ENCODE data around the gene TENT4A.

Gene TENT4A

DNA sequence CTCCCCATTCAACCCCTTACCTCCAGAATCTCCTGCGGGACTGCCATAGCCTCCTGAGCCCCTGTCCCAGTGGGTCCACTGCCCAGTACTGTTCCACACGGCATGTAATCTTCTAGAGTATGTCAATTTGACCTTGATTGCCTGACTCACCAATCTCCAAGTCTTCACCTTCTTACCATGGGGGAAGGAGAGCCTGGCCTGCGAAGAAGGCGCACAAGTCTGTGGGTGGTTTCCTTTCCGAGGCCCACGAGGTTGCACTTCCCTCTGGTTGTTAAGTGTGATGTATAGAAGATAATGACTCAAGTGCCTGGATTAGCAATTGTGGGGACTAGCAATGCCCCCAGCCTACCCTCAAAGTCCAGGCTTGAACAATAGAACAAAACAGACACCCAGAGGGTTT lies 8.1 kb upstream of the TENT4A start:
- no peak for DNase-seq (ENCODE audit: low read depth)
- TF ChIP-seq, protein P1, sequence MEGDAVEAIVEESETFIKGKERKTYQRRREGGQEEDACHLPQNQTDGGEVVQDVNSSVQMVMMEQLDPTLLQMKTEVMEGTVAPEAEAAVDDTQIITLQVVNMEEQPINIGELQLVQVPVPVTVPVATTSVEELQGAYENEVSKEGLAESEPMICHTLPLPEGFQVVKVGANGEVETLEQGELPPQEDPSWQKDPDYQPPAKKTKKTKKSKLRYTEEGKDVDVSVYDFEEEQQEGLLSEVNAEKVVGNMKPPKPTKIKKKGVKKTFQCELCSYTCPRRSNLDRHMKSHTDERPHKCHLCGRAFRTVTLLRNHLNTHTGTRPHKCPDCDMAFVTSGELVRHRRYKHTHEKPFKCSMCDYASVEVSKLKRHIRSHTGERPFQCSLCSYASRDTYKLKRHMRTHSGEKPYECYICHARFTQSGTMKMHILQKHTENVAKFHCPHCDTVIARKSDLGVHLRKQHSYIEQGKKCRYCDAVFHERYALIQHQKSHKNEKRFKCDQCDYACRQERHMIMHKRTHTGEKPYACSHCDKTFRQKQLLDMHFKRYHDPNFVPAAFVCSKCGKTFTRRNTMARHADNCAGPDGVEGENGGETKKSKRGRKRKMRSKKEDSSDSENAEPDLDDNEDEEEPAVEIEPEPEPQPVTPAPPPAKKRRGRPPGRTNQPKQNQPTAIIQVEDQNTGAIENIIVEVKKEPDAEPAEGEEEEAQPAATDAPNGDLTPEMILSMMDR (conservative IDR thresholded peaks at IDR 0.05; ENCODE audit: low read depth, low read length): no peak
- no peak overlapping the region for H3K4me3 ChIP-seq (ENCODE audit: low read length)

DNA sequence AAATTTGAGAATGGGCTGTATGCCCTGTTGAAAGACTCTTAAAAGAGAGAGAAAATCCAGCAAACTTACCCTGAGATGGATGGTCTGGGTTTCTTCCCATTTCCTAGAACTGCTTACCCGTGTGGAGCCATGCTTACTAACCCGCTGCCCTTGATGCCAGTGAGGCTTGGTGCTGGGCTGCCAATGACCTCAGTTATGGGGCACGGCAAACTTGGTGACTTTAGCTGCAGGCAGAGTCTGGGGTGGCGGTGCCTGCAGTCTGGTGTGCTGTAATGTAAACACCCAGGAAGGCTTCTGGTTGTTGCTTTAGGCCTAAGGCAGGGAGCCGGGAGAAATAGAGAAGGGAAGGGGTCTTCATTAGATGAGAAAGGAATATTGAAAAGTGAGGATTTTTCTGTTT lies 7.3 kb upstream of the TENT4A start:
- no peak overlapping the region for H3K4me3 ChIP-seq (ENCODE audit: low read length)
- TF ChIP-seq, protein P1 (conservative IDR thresholded peaks at IDR 0.05; ENCODE audit: low read depth, low read length): no peak
- DNase-seq (ENCODE audit: low read depth): no peak

DNA sequence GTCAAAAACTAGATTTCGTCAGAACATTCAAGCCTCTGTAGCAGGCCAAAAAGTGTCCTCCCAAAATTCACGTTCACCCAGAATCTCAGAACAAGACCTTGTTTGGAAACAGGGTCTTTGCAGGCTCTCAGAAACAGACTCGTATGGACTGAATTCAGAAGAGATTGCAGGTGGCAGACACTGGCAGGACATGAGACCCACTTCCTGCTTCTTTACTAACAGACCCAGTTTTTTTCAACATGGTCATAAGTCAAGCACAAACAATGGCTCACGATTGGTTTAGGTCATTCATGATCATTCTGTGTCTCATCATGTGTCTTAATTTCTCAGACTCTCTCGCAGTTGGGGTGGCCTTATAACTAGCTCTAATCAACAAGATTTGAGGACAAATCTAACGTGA lies 5.4 kb upstream of the TENT4A start:
- TF ChIP-seq, protein P1 (conservative IDR thresholded peaks at IDR 0.05; ENCODE audit: low read depth, low read length): no peak
- H3K4me3 ChIP-seq (ENCODE audit: low read length): no peak overlapping the region
- DNase-seq (ENCODE audit: low read depth): no peak

- H3K4me3 ChIP-seq (ENCODE audit: low read length): no peak overlapping the region
- no peak for DNase-seq (ENCODE audit: low read depth)
Measured at GRCh38 chr5:6708814-6709213, 4.4 kb upstream of the TENT4A start.

DNA sequence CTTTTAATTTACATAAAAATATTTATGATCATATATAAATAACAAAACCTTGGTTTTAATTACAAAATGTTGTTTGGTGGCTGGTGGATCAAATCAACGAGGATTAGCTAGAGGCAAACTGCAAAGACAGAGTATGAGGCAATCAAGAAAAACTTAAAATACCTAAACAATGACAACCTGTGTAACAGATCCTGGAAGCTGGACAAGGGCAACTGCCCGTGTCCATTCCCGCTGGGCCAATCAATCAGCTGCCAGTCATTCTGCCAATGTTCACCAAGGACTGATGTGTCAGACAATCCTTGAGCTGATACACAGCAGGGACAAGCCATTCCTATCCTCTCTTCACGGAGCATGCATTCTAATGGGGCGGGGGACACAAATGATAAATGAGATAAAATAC lies 3.2 kb upstream of the TENT4A start:
- TF ChIP-seq, protein P1 (conservative IDR thresholded peaks at IDR 0.05; ENCODE audit: low read depth, low read length): no peak
- DNase-seq (ENCODE audit: low read depth): no peak
- no peak overlapping the region for H3K4me3 ChIP-seq (ENCODE audit: low read length)

More at GRCh38 chr5:6708814-6709213, 4.4 kb upstream of the TENT4A start:
- TF ChIP-seq, protein P1 (conservative IDR thresholded peaks at IDR 0.05; ENCODE audit: low read depth, low read length): no peak

DNA sequence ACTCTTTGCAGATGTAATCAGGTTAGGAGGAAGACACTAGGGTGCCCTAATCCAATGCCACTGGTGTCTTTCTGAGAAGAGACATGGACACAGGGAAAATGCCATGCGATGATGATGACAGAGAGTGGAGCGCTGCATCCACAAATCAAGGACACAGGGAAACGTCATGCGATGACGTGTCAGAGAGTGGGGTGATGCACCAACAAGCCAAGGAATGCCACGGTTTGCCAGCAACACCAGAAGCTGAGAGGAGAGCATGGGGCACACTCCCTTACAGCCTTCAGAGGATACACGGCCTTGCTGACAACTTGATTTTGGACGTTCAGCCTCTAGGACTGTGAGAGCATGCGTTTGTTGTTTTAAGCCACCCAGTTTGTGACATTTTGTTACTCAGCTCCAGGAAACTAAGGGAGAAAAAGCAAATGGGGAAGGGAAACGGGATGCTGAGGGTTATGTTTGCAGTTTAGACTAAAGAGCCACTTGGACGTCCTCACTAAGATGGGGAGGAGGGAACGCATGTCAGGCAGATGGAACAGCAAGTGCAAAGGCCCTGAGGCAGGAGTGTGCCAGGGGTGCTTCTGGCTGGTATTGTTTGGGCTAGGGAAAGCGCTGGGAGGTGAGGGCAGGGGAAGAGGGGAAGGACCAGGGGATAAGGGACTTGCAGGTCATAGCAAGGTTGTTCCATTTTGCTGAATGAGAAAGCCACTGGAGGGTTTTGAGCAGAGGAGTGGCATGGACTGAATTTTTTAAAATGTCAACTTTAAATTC lies 2.5 kb upstream of the TENT4A start:
- DNase-seq (ENCODE audit: low read depth): no peak
- TF ChIP-seq, protein P1 (conservative IDR thresholded peaks at IDR 0.05; ENCODE audit: low read depth, low read length): no peak
- H3K4me3 ChIP-seq (ENCODE audit: low read length): no peak overlapping the region
